Psoas muscle (tissue), 8 donors: ENCODE results near the gene NCAM1. TPM values are rescaled to one million over a fixed set of nuclear protein-coding genes. Genes with fewer than 3 reads are reported as not detected.

Source experiments
- ATAC-seq, 4 donors: fragments of 200-7000 bp; cut with Tn5 transposase; one replicate each; pipeline ENCODE4 v1.9.1; 2020; ENCODE audit warnings: moderate library complexity in 3 of 4, mild to moderate bottlenecking in 2 of 4
- DNase-seq, 2 donors: peaks; one replicate each; pipeline ENCODE4 v3.0.0-alpha.2; 2020
- H3K27ac ChIP-seq: fragments of 200-600 bp; one replicate; pipeline ENCODE4 v1.8.0; 2022
- H3K27me3 ChIP-seq, 3 donors: fragments of 200-600 bp in 1 of 3; one replicate each; pipeline versions ENCODE4 v1.6.1 to v1.8.0; 2013 to 2022; ENCODE audit warnings: low read length in 2 of 3, mild to moderate bottlenecking in 2 of 3, moderate library complexity in 1 of 3; ENCODE audit not compliant: insufficient read depth in 3 of 3
- H3K36me3 ChIP-seq, 2 donors: fragments of 200-600 bp in 1 of 2; one replicate each; pipeline versions ENCODE4 v1.6.1 to v1.8.0; 2013 to 2022; ENCODE audit warnings: low read depth in 1 of 2, mild to moderate bottlenecking in 1 of 2, moderate library complexity in 1 of 2; ENCODE audit not compliant: insufficient read depth in 1 of 2
- H3K4me1 ChIP-seq: fragments of 200-600 bp; one replicate; pipeline ENCODE4 v1.8.0; 2022
- H3K4me3 ChIP-seq: fragments of 200-600 bp; one replicate; pipeline ENCODE4 v1.8.0; 2022; ENCODE audit warnings: mild to moderate bottlenecking
- H3K9me3 ChIP-seq: fragments of 200-600 bp; one replicate; pipeline ENCODE4 v1.8.0; 2022
- WGBS, 3 donors: extraction: QIAGEN DNeasy Blood & Tissue Kit; methylation state at CpG; one replicate each; pipeline versions ENCODE4 v1.1.6 to v1.1.7; 2013; 5-methylcytosine and 5-hydroxymethylcytosine counted together
- intact Hi-C, 2 donors: fragments of 100-400 bp; cut with DNase I; formaldehyde crosslinking; loops; one replicate each; pipeline versions ENCODE4 v1.11.0 to v1.14.2; 2022
- polyA plus RNA-seq, 3 donors: library from polyadenylated mRNA; stranded (reverse); fragments of 200-250 nt; gene quantifications; one replicate each; pipeline ENCODE4 v1.2.3, GENCODE V29; 2013
- total RNA-seq, 4 donors: library from RNA; stranded (reverse); fragmentation: NEBNext Ultra II Directional in 2 of 4; extraction: Animal tissue kit (Norgen Biotek cat#: 25700) in 2 of 4; gene quantifications; one replicate each; pipeline versions ENCODE4 v1.2.1 to v1.2.4, GENCODE V29; 2021 to 2023
- TF ChIP-seq, protein P1 (sequence below): fragments of 200-600 bp; IDR thresholded peaks from one replicate; pipeline ENCODE4 v1.8.0; 2022; ENCODE audit warnings: antibody characterized with exemption
- donor health status: healthy with polysubstance abuse.
- donor health status: DM: no; HTN: no; CAD: no; lungs with moderate emphysema.
- donor health status: Bipolar disorder and iron deficiency.
- donor health status: healthy.
- donor health status: DM: yes; HTN: yes; CAD: no.
- donor health status: DM: no; HTN: no; CAD: no.
- donor health status: DM: no; HTN: no; CAD: no.
- donor health status: DM: yes; HTN: yes; CAD: no.

The NCAM1 gene
- total and polyA plus RNA-seq, 7 donors = 1.3 to 50.3 (median 3.0) TPM

DNA sequence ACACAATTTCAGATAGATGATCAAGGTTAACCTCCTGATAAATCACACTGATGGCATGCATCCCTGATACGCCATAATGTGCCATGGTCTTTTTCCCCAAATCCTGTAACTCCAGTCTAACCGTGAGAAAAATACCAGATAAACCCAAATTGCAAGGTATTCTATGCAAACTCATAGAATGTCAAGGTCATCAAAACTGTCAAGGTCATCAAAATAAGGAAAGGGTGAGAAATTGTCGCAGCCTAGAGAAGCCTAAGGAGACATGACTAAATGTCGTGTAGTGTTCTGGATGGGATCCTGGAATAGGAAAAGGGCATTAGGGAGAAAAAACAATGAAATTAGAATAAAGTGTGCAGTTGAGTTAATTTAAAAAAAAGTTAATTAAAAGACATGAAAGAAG, 357.9 kb downstream of the NCAM1 start:
- TF ChIP-seq, protein P1, sequence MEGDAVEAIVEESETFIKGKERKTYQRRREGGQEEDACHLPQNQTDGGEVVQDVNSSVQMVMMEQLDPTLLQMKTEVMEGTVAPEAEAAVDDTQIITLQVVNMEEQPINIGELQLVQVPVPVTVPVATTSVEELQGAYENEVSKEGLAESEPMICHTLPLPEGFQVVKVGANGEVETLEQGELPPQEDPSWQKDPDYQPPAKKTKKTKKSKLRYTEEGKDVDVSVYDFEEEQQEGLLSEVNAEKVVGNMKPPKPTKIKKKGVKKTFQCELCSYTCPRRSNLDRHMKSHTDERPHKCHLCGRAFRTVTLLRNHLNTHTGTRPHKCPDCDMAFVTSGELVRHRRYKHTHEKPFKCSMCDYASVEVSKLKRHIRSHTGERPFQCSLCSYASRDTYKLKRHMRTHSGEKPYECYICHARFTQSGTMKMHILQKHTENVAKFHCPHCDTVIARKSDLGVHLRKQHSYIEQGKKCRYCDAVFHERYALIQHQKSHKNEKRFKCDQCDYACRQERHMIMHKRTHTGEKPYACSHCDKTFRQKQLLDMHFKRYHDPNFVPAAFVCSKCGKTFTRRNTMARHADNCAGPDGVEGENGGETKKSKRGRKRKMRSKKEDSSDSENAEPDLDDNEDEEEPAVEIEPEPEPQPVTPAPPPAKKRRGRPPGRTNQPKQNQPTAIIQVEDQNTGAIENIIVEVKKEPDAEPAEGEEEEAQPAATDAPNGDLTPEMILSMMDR = no peak
- Histone ChIP-seq H3K36me3 (peaks cover 2 to 54% of the 10 kb centered on the region in 2 donors), H3K9me3 (no peaks in the 10 kb centered on the region), H3K27me3 (no peaks in the 10 kb centered on the region), H3K4me3 (no peak overlapping the region), H3K27ac (no peak overlapping the region), H3K4me1 (peaks cover 12% of the 10 kb centered on the region)
- intact Hi-C loops = loop anchor here in 1 of 2 donors (10.0 kb wide), 1 partner anchor 476 kb away; no protein-coding TSS in a partner anchor
- DNase-seq (no peak), ATAC-seq (no peak)
- 95 to 99% (median 95%) methylated on average over 4 of the region's 4 CpGs for WGBS, 3 donors

- intact Hi-C loops = no loop called here
Observed at GRCh38 chr11:113322158-113322557, 360.9 kb downstream of the NCAM1 start.

DNA sequence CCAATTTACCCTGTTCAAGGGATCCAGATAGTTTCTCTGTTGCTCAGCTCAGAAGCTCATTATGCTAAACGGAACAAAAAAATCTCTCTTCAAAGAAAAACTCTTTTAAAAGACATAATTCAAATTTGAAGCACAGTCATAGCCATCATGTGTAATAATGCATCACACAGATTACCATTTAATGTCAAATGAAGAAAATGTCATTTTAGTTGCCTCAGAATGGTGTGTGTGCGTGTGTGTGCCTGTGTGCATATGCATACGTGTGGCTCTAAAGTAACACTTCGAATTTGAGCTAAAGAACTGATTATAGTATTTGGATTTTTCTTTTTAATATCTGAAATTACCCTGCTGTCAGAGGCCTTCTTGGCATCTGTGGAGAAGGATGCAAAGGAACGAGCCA, 363.0 kb downstream of the NCAM1 start:
- H3K36me3 ChIP-seq = peaks cover 2 to 72% of the 10 kb centered on the region in 2 donors

More at GRCh38 chr11:113322158-113322557, 360.9 kb downstream of the NCAM1 start:
- Histone ChIP-seq H3K27ac (no peak overlapping the region), H3K36me3 (peaks cover 2 to 72% of the 10 kb centered on the region in 2 donors), H3K27me3 (no peaks in the 10 kb centered on the region), H3K4me1 (no peaks in the 10 kb centered on the region), H3K9me3 (no peaks in the 10 kb centered on the region), H3K4me3 (no peak overlapping the region)
- DNase-seq = no peak
- TF ChIP-seq, protein P1 = no peak
- 51 to 62% (median 58%) methylated on average over 4 of the region's 4 CpGs for WGBS, 3 donors
- no peak for ATAC-seq

More for the DNA sequence above, 363.0 kb downstream of the NCAM1 start:
- TF ChIP-seq, protein P1 = no peak
- H3K4me1 ChIP-seq = no peaks in the 10 kb centered on the region
- H3K27me3 ChIP-seq = no peaks in the 10 kb centered on the region
- H3K27ac ChIP-seq = no peak overlapping the region
- DNase-seq (no peak), ATAC-seq (no peak)
- no peaks in the 10 kb centered on the region for H3K9me3 ChIP-seq
- WGBS, 3 donors = 94 to 95% (median 94%) methylated on average over 5 of the region's 5 CpGs
- intact Hi-C loops = no loop called here
- no peak overlapping the region for H3K4me3 ChIP-seq
